ENCODE data around the gene KCNC4. TPM values are rescaled to one million over a fixed set of nuclear protein-coding genes. Genes with fewer than 3 reads are reported as not detected.

Gene KCNC4
- polyA plus RNA-seq, 3 donors, result 0.03 to 0.56 (median 0.12) TPM

GRCh38 chr1:110205591-110206155 lies 4.4 kb upstream of the KCNC4 start:
- Mint-ChIP-seq H3K4me3 (no peak overlapping the region), H3K36me3 (peaks cover 0 to 6% of the 10 kb centered on the region in 2 donors), H3K27me3 (ENCODE audit: low read depth in 3 of 3) (peaks cover 0 to 6% (median 4%) of the 10 kb centered on the region in 3 donors), H3K27ac (no peak overlapping the region), H3K9me3 (no peaks in the 10 kb centered on the region), H3K4me1 (peaks cover 14% of the 10 kb centered on the region)
- Histone ChIP-seq H3K27me3 (ENCODE audit: control insufficient read depth in 2 of 2, insufficient read depth in 2 of 2, low read length in 2 of 2) (no peaks in the 10 kb centered on the region), H3K36me3 (replicated peaks in 1 of 2; ENCODE audit: control insufficient read depth in 1 of 2, insufficient read depth in 2 of 2, low read length in 2 of 2) (no peaks in the 10 kb centered on the region), H3K79me2 (ENCODE audit: insufficient read depth, low read length) (no peaks in the 10 kb centered on the region), H3K27ac (ENCODE audit: low read depth in 1 of 2, low read length in 2 of 2) (no peak overlapping the region), H3K9ac (ENCODE audit: insufficient read depth, low read length, poor library complexity, severe bottlenecking) (no peak overlapping the region), H3K4me3 (replicated peaks in 1 of 3; ENCODE audit: low read depth in 2 of 3, low read length in 3 of 3) (no peak overlapping the region), H3K4me1 (ENCODE audit: control insufficient read depth in 1 of 2, insufficient read depth in 2 of 2, low read length in 2 of 2) (peaks cover 7 to 15% of the 10 kb centered on the region in 2 donors), H3K4me2 (replicated peaks; ENCODE audit: extremely low read depth, low read length, poor library complexity, severe bottlenecking) (no peak overlapping the region), H4K20me1 (ENCODE audit: insufficient read depth, low read length) (no peaks in the 10 kb centered on the region), H3K9me3 (replicated peaks in 1 of 2; ENCODE audit: control insufficient read depth in 1 of 2, insufficient read depth in 1 of 2, low read length in 2 of 2) (no peaks in the 10 kb centered on the region), H2AFZ (ENCODE audit: insufficient read depth, low read depth, low read length, poor library complexity, severe bottlenecking) (no peak overlapping the region)
- 100% methylated on average over 3 of the region's 6 CpGs for WGBS (ENCODE audit: insufficient coverage)
- no peak for DNase-seq
- intact Hi-C loops (cut with micrococcal nuclease), result loop anchor here (2.0 to 5.0 kb wide), 2 partner anchors 107 to 257 kb away; no protein-coding TSS in a partner anchor
- TF ChIP-seq CTCF (IDR thresholded peaks at IDR 0.05), result no peak

DNA sequence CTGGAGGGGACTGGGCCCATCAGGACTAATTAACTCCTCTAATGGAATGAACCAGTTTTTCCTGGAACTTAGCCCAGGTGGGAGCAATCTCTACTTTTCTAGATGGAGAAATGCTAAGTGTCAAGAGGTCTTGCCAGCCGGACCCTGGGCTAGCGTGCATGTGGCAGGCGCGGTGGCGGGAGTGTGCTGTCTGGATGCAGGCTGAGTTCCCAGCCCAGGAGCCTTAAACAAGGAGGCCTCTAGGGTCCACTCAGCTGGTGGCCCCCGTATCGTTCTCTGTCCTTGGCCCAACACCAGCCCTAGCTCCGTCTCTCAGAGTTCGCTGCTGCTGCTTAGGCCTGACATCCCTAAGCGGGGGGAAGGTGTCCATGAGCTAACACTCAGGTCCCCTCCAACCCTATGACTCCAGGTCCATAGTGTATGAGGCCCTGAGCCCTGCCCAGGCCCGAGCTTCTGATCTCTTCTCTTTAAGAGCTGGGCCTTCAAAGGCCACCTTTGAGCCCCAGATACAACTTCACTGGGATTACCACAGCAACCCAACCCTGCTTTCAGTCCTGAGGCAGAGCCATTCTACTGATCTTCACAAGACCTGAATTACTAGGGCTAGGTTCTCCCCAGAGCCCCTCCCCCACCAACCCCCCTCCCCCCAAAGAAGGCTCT lies 3.7 kb upstream of the KCNC4 start:
- DNase-seq, result no peak
- Histone ChIP-seq H3K4me2 (replicated peaks; ENCODE audit: extremely low read depth, low read length, poor library complexity, severe bottlenecking) (no peak overlapping the region), H3K4me1 (ENCODE audit: control insufficient read depth in 1 of 2, insufficient read depth in 2 of 2, low read length in 2 of 2) (peaks cover 14 to 22% of the 10 kb centered on the region in 2 donors), H2AFZ (ENCODE audit: insufficient read depth, low read depth, low read length, poor library complexity, severe bottlenecking) (no peak overlapping the region), H3K27ac (ENCODE audit: low read depth in 1 of 2, low read length in 2 of 2) (no peak overlapping the region), H3K79me2 (ENCODE audit: insufficient read depth, low read length) (no peaks in the 10 kb centered on the region), H3K9ac (ENCODE audit: insufficient read depth, low read length, poor library complexity, severe bottlenecking) (no peak overlapping the region), H3K36me3 (replicated peaks in 1 of 2; ENCODE audit: control insufficient read depth in 1 of 2, insufficient read depth in 2 of 2, low read length in 2 of 2) (no peaks in the 10 kb centered on the region), H4K20me1 (ENCODE audit: insufficient read depth, low read length) (no peaks in the 10 kb centered on the region), H3K9me3 (replicated peaks in 1 of 2; ENCODE audit: control insufficient read depth in 1 of 2, insufficient read depth in 1 of 2, low read length in 2 of 2) (no peaks in the 10 kb centered on the region), H3K4me3 (replicated peaks in 1 of 3; ENCODE audit: low read depth in 2 of 3, low read length in 3 of 3) (no peak overlapping the region), H3K27me3 (ENCODE audit: control insufficient read depth in 2 of 2, insufficient read depth in 2 of 2, low read length in 2 of 2) (peaks cover 4 to 7% of the 10 kb centered on the region in 2 donors)
- 96% methylated on average over 11 of the region's 11 CpGs for WGBS (ENCODE audit: insufficient coverage)
- Mint-ChIP-seq H3K27me3 (ENCODE audit: low read depth in 3 of 3) (peaks cover 4 to 11% (median 10%) of the 10 kb centered on the region in 3 donors), H3K27ac (peak overlapping the region in 1 of 7 donors; percentile 14), H3K36me3 (peaks cover 0 to 6% of the 10 kb centered on the region in 2 donors), H3K4me3 (no peak overlapping the region), H3K4me1 (peaks cover 19% of the 10 kb centered on the region), H3K9me3 (peaks cover 0 to 6% (median 2%) of the 10 kb centered on the region in 7 donors)
- TF ChIP-seq CTCF (IDR thresholded peaks at IDR 0.05), result no peak
- intact Hi-C loops (cut with micrococcal nuclease), result loop anchor here (2.0 to 5.0 kb wide), 2 partner anchors 106 to 256 kb away; no protein-coding TSS in a partner anchor
